WTC11 (cell line): Measurements from ENCODE around the gene VWA8. TPM values are rescaled to one million over a fixed set of nuclear protein-coding genes. Genes with fewer than 3 reads are reported as not detected.

ENCODE experiments used
- ATAC-seq: fragments of 200-7000 bp; cut with Tn5 transposase; 2 replicates; pipeline ENCODE4 v1.10.0; 2021; ENCODE audit warnings: mild to moderate bottlenecking, moderate library complexity
- CTCF ChIA-PET: fragments of 300-600 bp; sonication (Branson Sonifier 250); formaldehyde crosslinking; loops from one replicate; lab custom pipeline; 2021; ENCODE audit warnings: antibody characterized with exemption; lab: Charles Lee
- POLR2A ChIA-PET: fragments of 350-600 bp; sonication (Branson Sonifier 250); formaldehyde crosslinking; loops from one replicate; lab custom pipeline; 2021; ENCODE audit warnings: antibody characterized with exemption; lab: Charles Lee
- DNase-seq: peaks from one replicate; pipeline ENCODE4 v3.0.0; 2021; ENCODE audit warnings: low spot score
- H3K27ac Mint-ChIP-seq: 2 replicates; pipeline ENCODE4 v1.8.0; 2021; ENCODE audit warnings: mixed read lengths
- H3K27me3 Mint-ChIP-seq: 2 replicates; pipeline ENCODE4 v1.8.0; 2021; ENCODE audit warnings: low read depth, mild to moderate bottlenecking, moderate library complexity, mixed read lengths
- H3K36me3 Mint-ChIP-seq: 2 replicates; pipeline ENCODE4 v1.8.0; 2021; ENCODE audit warnings: mixed read lengths
- H3K4me1 Mint-ChIP-seq: 2 replicates; pipeline ENCODE4 v1.8.0; 2022; ENCODE audit warnings: mixed read lengths
- H3K4me3 Mint-ChIP-seq: 2 replicates; pipeline ENCODE4 v1.8.0; 2021; ENCODE audit warnings: mild to moderate bottlenecking, moderate library complexity, mixed read lengths
- H3K9me3 Mint-ChIP-seq: 2 replicates; pipeline ENCODE4 v1.8.0; 2021; ENCODE audit warnings: mixed read lengths
- CDX4 ChIP-seq: fragments of 250-450 bp; sonication (Bioruptor Pico); IDR thresholded peaks from 2 replicates; pipeline ENCODE4 v1.9.0; 2021; ENCODE audit warnings: moderate library complexity, mild to moderate bottlenecking, inconsistent platforms, borderline replicate concordance
- CTCF ChIP-seq: fragments of 200-600 bp; IDR thresholded peaks from 2 replicates; pipeline ENCODE4 v1.8.0; 2022; ENCODE audit warnings: antibody characterized with exemption
- E2F4 ChIP-seq: sonication (generic); formaldehyde crosslinking; IDR thresholded peaks from 2 replicates; pipeline ENCODE4 v1.8.1; 2022; ENCODE audit warnings: low read depth, mild to moderate bottlenecking, moderate library complexity, missing genetic modification reagents, borderline replicate concordance
- FOXJ3 ChIP-seq: sonication (generic); formaldehyde crosslinking; IDR thresholded peaks from 2 replicates; pipeline ENCODE4 v1.9.0; 2021; ENCODE audit warnings: missing genetic modification reagents, mild to moderate bottlenecking, borderline replicate concordance
- GRHL2 ChIP-seq: fragments of 250-450 bp; sonication (Bioruptor Pico); IDR thresholded peaks from 2 replicates; pipeline ENCODE4 v1.8.0; 2022; ENCODE audit warnings: mild to moderate bottlenecking, moderate library complexity; ENCODE audit not compliant: insufficient replicate concordance, severe bottlenecking
- OVOL2 ChIP-seq: fragments of 250-450 bp; sonication (Bioruptor Pico); IDR thresholded peaks from 2 replicates; pipeline ENCODE4 v1.9.0; 2021; ENCODE audit warnings: mild to moderate bottlenecking, borderline replicate concordance
- RORB ChIP-seq: fragments of 250-450 bp; sonication (Bioruptor Pico); IDR thresholded peaks from 2 replicates; pipeline ENCODE4 v1.9.0; 2021; ENCODE audit warnings: mild to moderate bottlenecking
- SMAD3 ChIP-seq: sonication (generic); formaldehyde crosslinking; IDR thresholded peaks from 2 replicates; pipeline ENCODE4 v1.8.0; 2022; ENCODE audit warnings: missing genetic modification reagents, mild to moderate bottlenecking, borderline replicate concordance
- SOX15 ChIP-seq: fragments of 250-450 bp; sonication (Bioruptor Pico); IDR thresholded peaks from 2 replicates; pipeline ENCODE4 v1.9.0; 2021; ENCODE audit warnings: mild to moderate bottlenecking
- SP1 ChIP-seq: sonication (generic); formaldehyde crosslinking; conservative IDR thresholded peaks from 2 replicates; pipeline ENCODE4 v1.8.1; 2022; ENCODE audit warnings: missing genetic modification reagents
- STAT6 ChIP-seq: sonication (generic); formaldehyde crosslinking; conservative IDR thresholded peaks from 2 replicates; pipeline ENCODE4 v1.8.1; 2023; ENCODE audit warnings: mild to moderate bottlenecking, low read depth, missing genetic modification reagents, moderate library complexity
- TP53 ChIP-seq: sonication (generic); formaldehyde crosslinking; IDR thresholded peaks from 2 replicates; pipeline ENCODE4 v1.8.1; 2023; ENCODE audit warnings: mild to moderate bottlenecking, missing genetic modification reagents
- USF2 ChIP-seq: sonication (generic); formaldehyde crosslinking; IDR thresholded peaks from 2 replicates; pipeline ENCODE4 v1.8.1; 2023; ENCODE audit warnings: mild to moderate bottlenecking, missing genetic modification reagents, moderate library complexity
- total RNA-seq: library from RNA; stranded (reverse); gene quantifications from 3 replicates; pipeline ENCODE4 v1.2.3, GENCODE V29; 2021

VWA8 gene
- total RNA-seq, 1 experiment from 2014 or later, result 19.9 TPM

- H3K27me3 Mint-ChIP-seq, result no peaks in the 10 kb centered on the region
These were observed 363.4 kb downstream of the VWA8 start for GRCh38 chr13:41597348-41598041.

More at GRCh38 chr13:41597348-41598041, 363.4 kb downstream of the VWA8 start:
- Mint-ChIP-seq H3K36me3 (no peaks in the 10 kb centered on the region; the same call in 1 of the 2 replicates), H3K27ac (no peak overlapping the region), H3K4me3 (no peak overlapping the region), H3K4me1 (no peaks in the 10 kb centered on the region), H3K9me3 (no peaks in the 10 kb centered on the region)
- ChIA-PET CTCF (no interaction called here), POLR2A (no interaction called here)
- no peak for ATAC-seq
- no peak for DNase-seq
- TF ChIP-seq E2F4 (no peak), GRHL2 (CRISPR knock-in tag) (no peak), SMAD3 (no peak), SP1 (CRISPR knock-in tag) (no peak), TP53 (CRISPR knock-in tag) (no peak), USF2 (CRISPR knock-in tag) (no peak), CDX4 (CRISPR knock-in tag) (no peak), CTCF (no peak), STAT6 (no peak), RORB (no peak), SOX15 (CRISPR knock-in tag) (no peak), FOXJ3 (CRISPR knock-in tag) (no peak), OVOL2 (no peak)
